Upper lobe of right lung (tissue), 1 donor: ENCODE data around the gene FAM185A. TPM values are rescaled to one million over a fixed set of nuclear protein-coding genes. Genes with fewer than 3 reads are reported as not detected.
"Not testable (repeated sequence)": the region's sequence is repeated elsewhere in the genome, so short reads cannot be mapped to it uniquely, and the experiment has no call there.

Experiments used
- ATAC-seq: fragments of 200-7000 bp; cut with Tn5 transposase; one replicate; pipeline ENCODE4 v1.9.1; 2020; ENCODE audit warnings: mild to moderate bottlenecking, moderate library complexity
- DNase-seq: peaks from one replicate; pipeline ENCODE4 v3.0.0-alpha.2; 2020
- H3K27ac ChIP-seq: fragments of 200-600 bp; one replicate; pipeline ENCODE4 v1.8.0; 2022
- H3K27me3 ChIP-seq: fragments of 200-600 bp; one replicate; pipeline ENCODE4 v1.8.0; 2022; ENCODE audit warnings: mild to moderate bottlenecking
- H3K36me3 ChIP-seq: fragments of 200-600 bp; one replicate; pipeline ENCODE4 v1.8.0; 2022
- H3K4me1 ChIP-seq: fragments of 200-600 bp; one replicate; pipeline ENCODE4 v1.8.0; 2022
- H3K4me3 ChIP-seq: fragments of 200-600 bp; one replicate; pipeline ENCODE4 v1.8.0; 2022; ENCODE audit warnings: mild to moderate bottlenecking
- H3K9me3 ChIP-seq: fragments of 200-600 bp; one replicate; pipeline ENCODE4 v1.8.0; 2022
- intact Hi-C: fragments of 100-400 bp; cut with DNase I; formaldehyde crosslinking; loops from one replicate; pipeline ENCODE4 v1.11.0; 2022
- long read RNA-seq: library from polyadenylated mRNA; unstranded; transcript quantifications from one replicate; pipeline ENCODE4 v2.0.0, GENCODE V29; 2021
- total RNA-seq: library from RNA; stranded (reverse); fragmentation: NEBNext Ultra II Directional; extraction: Animal tissue kit (Norgen Biotek cat#: 25700); gene quantifications from one replicate; pipeline ENCODE4 v1.2.1, GENCODE V29; 2021
- donor health status: DM: no; HTN: yes; CAD: no; lungs with severe emphysema.

The FAM185A gene
- 8.1 TPM for total RNA-seq
- long read RNA-seq, partial matches to known transcripts = 0 of 3 reads
- long read RNA-seq, other reads (novel, unspliced or antisense) = 2 of 3 reads

- ATAC-seq (peak; percentile 99), DNase-seq (peak; percentile 97)
- H3K36me3 ChIP-seq, H3K9me3 ChIP-seq, H3K27me3 ChIP-seq, H3K4me1 ChIP-seq, intact Hi-C loops: not testable (repeated sequence)
- H3K27ac ChIP-seq = peak within 1 kb of the TSS; percentile 74
- H3K4me3 ChIP-seq = peak within 1 kb of the TSS; percentile 70
Observed at GRCh38 chr7:102748605-102749444, at the start of gene FAM185A. Gene FAM185A (plus strand): TSS chr7:102748999. CDS start chr7:102749208, 209 bp downstream.

- peak; percentile 55 for ATAC-seq
- H3K9me3 ChIP-seq, H3K4me1 ChIP-seq, DNase-seq, H3K27ac ChIP-seq, intact Hi-C loops, H3K36me3 ChIP-seq, H3K4me3 ChIP-seq, H3K27me3 ChIP-seq: not testable (repeated sequence)
Observed at GRCh38 chr7:102713011-102713690, 35.6 kb upstream of the FAM185A start.

GRCh38 chr7:102713691-102714080, 35.1 kb upstream of the FAM185A start:
- H3K4me3 ChIP-seq, H3K4me1 ChIP-seq, H3K36me3 ChIP-seq, H3K27me3 ChIP-seq, DNase-seq, H3K27ac ChIP-seq, intact Hi-C loops, H3K9me3 ChIP-seq: not testable (repeated sequence)
- ATAC-seq = peak; percentile 31

- H3K9me3 ChIP-seq, H3K4me3 ChIP-seq, H3K27me3 ChIP-seq, ATAC-seq, H3K4me1 ChIP-seq, H3K36me3 ChIP-seq, DNase-seq, intact Hi-C loops, H3K27ac ChIP-seq: not testable (repeated sequence)
Observed at GRCh38 chr7:102714774-102715522, 33.9 kb upstream of the FAM185A start.

- H3K9me3 ChIP-seq, H3K36me3 ChIP-seq, H3K4me3 ChIP-seq, H3K27me3 ChIP-seq, DNase-seq, intact Hi-C loops, H3K27ac ChIP-seq, H3K4me1 ChIP-seq: not testable (repeated sequence)
- ATAC-seq = peak; percentile 66
Observed at GRCh38 chr7:102715718-102716117, 33.1 kb upstream of the FAM185A start.

GRCh38 chr7:102718491-102718890, 30.3 kb upstream of the FAM185A start:
- H3K4me1 ChIP-seq, H3K27me3 ChIP-seq, H3K27ac ChIP-seq, H3K9me3 ChIP-seq, H3K36me3 ChIP-seq, H3K4me3 ChIP-seq, DNase-seq, intact Hi-C loops: not testable (repeated sequence)
- peak; percentile 41 for ATAC-seq

- H3K9me3 ChIP-seq, H3K27me3 ChIP-seq, H3K36me3 ChIP-seq, DNase-seq, H3K27ac ChIP-seq, H3K4me3 ChIP-seq, H3K4me1 ChIP-seq, intact Hi-C loops, ATAC-seq: not testable (repeated sequence)
Observed at GRCh38 chr7:102726170-102726569, 22.6 kb upstream of the FAM185A start.

GRCh38 chr7:102729670-102730069, 19.1 kb upstream of the FAM185A start:
- H3K4me1 ChIP-seq, intact Hi-C loops, ATAC-seq, H3K4me3 ChIP-seq, H3K27me3 ChIP-seq, H3K27ac ChIP-seq, H3K36me3 ChIP-seq, DNase-seq, H3K9me3 ChIP-seq: not testable (repeated sequence)

GRCh38 chr7:102730431-102730830, 18.4 kb upstream of the FAM185A start:
- H3K27me3 ChIP-seq, H3K27ac ChIP-seq, H3K4me1 ChIP-seq, H3K4me3 ChIP-seq, H3K9me3 ChIP-seq, DNase-seq, intact Hi-C loops, ATAC-seq, H3K36me3 ChIP-seq: not testable (repeated sequence)

- H3K36me3 ChIP-seq, intact Hi-C loops, DNase-seq, H3K4me3 ChIP-seq, H3K27me3 ChIP-seq, H3K4me1 ChIP-seq, H3K27ac ChIP-seq, H3K9me3 ChIP-seq: not testable (repeated sequence)
- ATAC-seq = peak; percentile 39
Observed at GRCh38 chr7:102742002-102742771, 6.6 kb upstream of the FAM185A start.

GRCh38 chr7:102743861-102744260, 4.9 kb upstream of the FAM185A start:
- DNase-seq = not testable (repeated sequence)

GRCh38 chr7:102745494-102746288, 3.1 kb upstream of the FAM185A start:
- H3K4me1 ChIP-seq, H3K4me3 ChIP-seq, H3K9me3 ChIP-seq, H3K27me3 ChIP-seq, ATAC-seq, H3K27ac ChIP-seq, H3K36me3 ChIP-seq, intact Hi-C loops, DNase-seq: not testable (repeated sequence)

More at GRCh38 chr7:102743861-102744260, 4.9 kb upstream of the FAM185A start:
- H3K4me3 ChIP-seq, H3K27ac ChIP-seq, intact Hi-C loops, H3K27me3 ChIP-seq, H3K36me3 ChIP-seq, ATAC-seq, H3K9me3 ChIP-seq, H3K4me1 ChIP-seq: not testable (repeated sequence)

GRCh38 chr7:102749445-102749786, 617 bp downstream of the FAM185A start:
- H3K9me3 ChIP-seq, H3K36me3 ChIP-seq, H3K4me1 ChIP-seq, ATAC-seq, H3K27me3 ChIP-seq, DNase-seq, intact Hi-C loops: not testable (repeated sequence)
- Histone ChIP-seq H3K4me3 (peak overlapping the region; percentile 70), H3K27ac (peak overlapping the region; percentile 74)
